ENCODE measurements around the gene LNPEP. TPM values are rescaled to one million over a fixed set of nuclear protein-coding genes. Genes with fewer than 3 reads are reported as not detected.

LNPEP gene
- total and polyA plus RNA-seq, 4 donors = 1.9 to 19.7 (median 9.5) TPM

DNA sequence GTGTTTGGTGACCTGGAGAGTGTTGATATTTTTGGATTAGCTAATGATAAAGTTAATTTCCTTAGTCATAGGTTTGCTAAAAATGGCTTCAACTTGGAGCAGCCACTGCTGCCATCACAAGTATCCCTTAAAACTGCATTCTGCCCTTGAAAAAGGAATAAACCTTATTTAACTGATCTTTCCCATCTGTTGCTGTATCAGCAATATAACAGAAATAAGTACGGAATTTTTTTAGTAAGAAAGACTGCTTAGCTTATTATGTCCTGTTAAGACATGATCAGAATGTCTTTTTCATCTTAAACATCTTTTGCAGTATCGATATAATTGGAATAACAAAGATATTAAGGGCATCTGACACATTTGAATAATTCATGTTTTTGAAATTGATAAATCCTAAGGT lies 75.7 kb downstream of the LNPEP start:
- WGBS = 93% methylated on average over 2 of the region's 2 CpGs
- Histone ChIP-seq H3K36me3 (ENCODE audit: control insufficient read depth in 4 of 4, insufficient read depth in 3 of 4, low read depth in 1 of 4, low read length in 3 of 4) (peaks cover 4 to 22% (median 17%) of the 10 kb centered on the region in 4 donors), H3K4me1 (ENCODE audit: control insufficient read depth in 4 of 4, insufficient read depth in 4 of 4, low read length in 3 of 4) (no peaks in the 10 kb centered on the region)

More for the DNA sequence above, 75.7 kb downstream of the LNPEP start:
- Histone ChIP-seq H3K27me3 (ENCODE audit: control insufficient read depth in 4 of 4, insufficient read depth in 4 of 4, low read length in 3 of 4) (no peaks in the 10 kb centered on the region), H3K4me3 (ENCODE audit: low read depth in 1 of 3, low read length in 3 of 3) (no peak overlapping the region), H3K9ac (ENCODE audit: low read depth in 1 of 2, low read length in 2 of 2) (no peak overlapping the region), H3K9me3 (ENCODE audit: control insufficient read depth in 4 of 4, low read length in 3 of 4) (no peaks in the 10 kb centered on the region), H3K27ac (ENCODE audit: low read depth in 1 of 2, low read length in 2 of 2) (no peak overlapping the region)
- no peak for DNase-seq (ENCODE audit: low spot score)
- TF ChIP-seq, protein P1, sequence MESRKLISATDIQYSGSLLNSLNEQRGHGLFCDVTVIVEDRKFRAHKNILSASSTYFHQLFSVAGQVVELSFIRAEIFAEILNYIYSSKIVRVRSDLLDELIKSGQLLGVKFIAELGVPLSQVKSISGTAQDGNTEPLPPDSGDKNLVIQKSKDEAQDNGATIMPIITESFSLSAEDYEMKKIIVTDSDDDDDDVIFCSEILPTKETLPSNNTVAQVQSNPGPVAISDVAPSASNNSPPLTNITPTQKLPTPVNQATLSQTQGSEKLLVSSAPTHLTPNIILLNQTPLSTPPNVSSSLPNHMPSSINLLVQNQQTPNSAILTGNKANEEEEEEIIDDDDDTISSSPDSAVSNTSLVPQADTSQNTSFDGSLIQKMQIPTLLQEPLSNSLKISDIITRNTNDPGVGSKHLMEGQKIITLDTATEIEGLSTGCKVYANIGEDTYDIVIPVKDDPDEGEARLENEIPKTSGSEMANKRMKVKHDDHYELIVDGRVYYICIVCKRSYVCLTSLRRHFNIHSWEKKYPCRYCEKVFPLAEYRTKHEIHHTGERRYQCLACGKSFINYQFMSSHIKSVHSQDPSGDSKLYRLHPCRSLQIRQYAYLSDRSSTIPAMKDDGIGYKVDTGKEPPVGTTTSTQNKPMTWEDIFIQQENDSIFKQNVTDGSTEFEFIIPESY (IDR thresholded peaks at IDR 0.05) = no peak
- TF ChIP-seq EGR1 (IDR thresholded peaks at IDR 0.05; ENCODE audit: low read depth in 2 of 2) (no peak), GABPA (IDR thresholded peaks at IDR 0.05 in 1 of 2, conservative IDR thresholded peaks at IDR 0.05 in 1 of 2) (no peak), RAD21 (IDR thresholded peaks at IDR 0.05) (no peak), HNF4G (IDR thresholded peaks at IDR 0.05) (no peak), HNF4A (conservative IDR thresholded peaks at IDR 0.05) (no peak), FOXA2 (IDR thresholded peaks at IDR 0.05) (no peak), TAF1 (conservative IDR thresholded peaks at IDR 0.05) (no peak), NR2F2 (IDR thresholded peaks at IDR 0.05) (no peak), FOXA1 (IDR thresholded peaks at IDR 0.05) (no peak), SP1 (IDR thresholded peaks at IDR 0.05) (no peak), JUND (IDR thresholded peaks at IDR 0.05) (no peak), YY1 (IDR thresholded peaks at IDR 0.05) (no peak)
- TF ChIP-seq, protein P2, sequence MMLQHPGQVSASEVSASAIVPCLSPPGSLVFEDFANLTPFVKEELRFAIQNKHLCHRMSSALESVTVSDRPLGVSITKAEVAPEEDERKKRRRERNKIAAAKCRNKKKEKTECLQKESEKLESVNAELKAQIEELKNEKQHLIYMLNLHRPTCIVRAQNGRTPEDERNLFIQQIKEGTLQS (IDR thresholded peaks at IDR 0.05) = no peak
- TF ChIP-seq, protein P3, sequence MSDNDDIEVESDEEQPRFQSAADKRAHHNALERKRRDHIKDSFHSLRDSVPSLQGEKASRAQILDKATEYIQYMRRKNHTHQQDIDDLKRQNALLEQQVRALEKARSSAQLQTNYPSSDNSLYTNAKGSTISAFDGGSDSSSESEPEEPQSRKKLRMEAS (IDR thresholded peaks at IDR 0.05) = no peak
- TF ChIP-seq, protein P4, sequence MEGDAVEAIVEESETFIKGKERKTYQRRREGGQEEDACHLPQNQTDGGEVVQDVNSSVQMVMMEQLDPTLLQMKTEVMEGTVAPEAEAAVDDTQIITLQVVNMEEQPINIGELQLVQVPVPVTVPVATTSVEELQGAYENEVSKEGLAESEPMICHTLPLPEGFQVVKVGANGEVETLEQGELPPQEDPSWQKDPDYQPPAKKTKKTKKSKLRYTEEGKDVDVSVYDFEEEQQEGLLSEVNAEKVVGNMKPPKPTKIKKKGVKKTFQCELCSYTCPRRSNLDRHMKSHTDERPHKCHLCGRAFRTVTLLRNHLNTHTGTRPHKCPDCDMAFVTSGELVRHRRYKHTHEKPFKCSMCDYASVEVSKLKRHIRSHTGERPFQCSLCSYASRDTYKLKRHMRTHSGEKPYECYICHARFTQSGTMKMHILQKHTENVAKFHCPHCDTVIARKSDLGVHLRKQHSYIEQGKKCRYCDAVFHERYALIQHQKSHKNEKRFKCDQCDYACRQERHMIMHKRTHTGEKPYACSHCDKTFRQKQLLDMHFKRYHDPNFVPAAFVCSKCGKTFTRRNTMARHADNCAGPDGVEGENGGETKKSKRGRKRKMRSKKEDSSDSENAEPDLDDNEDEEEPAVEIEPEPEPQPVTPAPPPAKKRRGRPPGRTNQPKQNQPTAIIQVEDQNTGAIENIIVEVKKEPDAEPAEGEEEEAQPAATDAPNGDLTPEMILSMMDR (IDR thresholded peaks at IDR 0.05; ENCODE audit: low read depth, low read length, missing input control) = no peak
- TF ChIP-seq, protein P5, sequence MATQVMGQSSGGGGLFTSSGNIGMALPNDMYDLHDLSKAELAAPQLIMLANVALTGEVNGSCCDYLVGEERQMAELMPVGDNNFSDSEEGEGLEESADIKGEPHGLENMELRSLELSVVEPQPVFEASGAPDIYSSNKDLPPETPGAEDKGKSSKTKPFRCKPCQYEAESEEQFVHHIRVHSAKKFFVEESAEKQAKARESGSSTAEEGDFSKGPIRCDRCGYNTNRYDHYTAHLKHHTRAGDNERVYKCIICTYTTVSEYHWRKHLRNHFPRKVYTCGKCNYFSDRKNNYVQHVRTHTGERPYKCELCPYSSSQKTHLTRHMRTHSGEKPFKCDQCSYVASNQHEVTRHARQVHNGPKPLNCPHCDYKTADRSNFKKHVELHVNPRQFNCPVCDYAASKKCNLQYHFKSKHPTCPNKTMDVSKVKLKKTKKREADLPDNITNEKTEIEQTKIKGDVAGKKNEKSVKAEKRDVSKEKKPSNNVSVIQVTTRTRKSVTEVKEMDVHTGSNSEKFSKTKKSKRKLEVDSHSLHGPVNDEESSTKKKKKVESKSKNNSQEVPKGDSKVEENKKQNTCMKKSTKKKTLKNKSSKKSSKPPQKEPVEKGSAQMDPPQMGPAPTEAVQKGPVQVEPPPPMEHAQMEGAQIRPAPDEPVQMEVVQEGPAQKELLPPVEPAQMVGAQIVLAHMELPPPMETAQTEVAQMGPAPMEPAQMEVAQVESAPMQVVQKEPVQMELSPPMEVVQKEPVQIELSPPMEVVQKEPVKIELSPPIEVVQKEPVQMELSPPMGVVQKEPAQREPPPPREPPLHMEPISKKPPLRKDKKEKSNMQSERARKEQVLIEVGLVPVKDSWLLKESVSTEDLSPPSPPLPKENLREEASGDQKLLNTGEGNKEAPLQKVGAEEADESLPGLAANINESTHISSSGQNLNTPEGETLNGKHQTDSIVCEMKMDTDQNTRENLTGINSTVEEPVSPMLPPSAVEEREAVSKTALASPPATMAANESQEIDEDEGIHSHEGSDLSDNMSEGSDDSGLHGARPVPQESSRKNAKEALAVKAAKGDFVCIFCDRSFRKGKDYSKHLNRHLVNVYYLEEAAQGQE (IDR thresholded peaks at IDR 0.05) = no peak

All from liver (tissue), 9 donors.